T-helper 17 cell (primary cell): ENCODE data around the gene GLS. TPM values are rescaled to one million over a fixed set of nuclear protein-coding genes. Genes with fewer than 3 reads are reported as not detected.
"Not testable (repeated sequence)": the region's sequence is repeated elsewhere in the genome, so short reads cannot be mapped to it uniquely, and the experiment has no call there.

Source experiments
- ATAC-seq: fragments of 150-1000 bp; cut with Tn5 transposase; 2 replicates; pipeline ENCODE4 v1.10.0; 2021; ENCODE audit warnings: mild to moderate bottlenecking, moderate library complexity
- DNase-seq, 3 donors: peaks; one replicate each; pipeline versions ENCODE4 v3.0.0 to v3.0.0-alpha.2; 2020 to 2021
- H3K9me3 ChIP-seq: one replicate; pipeline ENCODE4 v1.7.0; 2013; ENCODE audit warnings: low read length, mild to moderate bottlenecking; ENCODE audit not compliant: control insufficient read depth, poor library complexity, severe bottlenecking
- H3K27ac Mint-ChIP-seq: one replicate; pipeline ENCODE4 v1.8.0; 2022; ENCODE audit warnings: mild to moderate bottlenecking, moderate library complexity, mixed read lengths
- H3K27me3 Mint-ChIP-seq: one replicate; pipeline ENCODE4 v1.8.0; 2022; ENCODE audit warnings: mixed read lengths
- H3K36me3 Mint-ChIP-seq: one replicate; pipeline ENCODE4 v1.8.0; 2022; ENCODE audit warnings: low read depth, mixed read lengths
- H3K4me1 Mint-ChIP-seq: one replicate; pipeline ENCODE4 v1.8.0; 2022; ENCODE audit warnings: mild to moderate bottlenecking, mixed read lengths
- H3K4me3 Mint-ChIP-seq: one replicate; pipeline ENCODE4 v1.8.0; 2022; ENCODE audit warnings: mild to moderate bottlenecking, moderate library complexity, mixed read lengths
- total RNA-seq, 4 donors: library from RNA in 2 of 4; stranded (reverse) in 2 of 4; gene quantifications; one replicate each; pipeline ENCODE4 v1.2.3 and lab custom pipeline; 2022 to 2026

GLS gene
- total RNA-seq, 2 donors from 2014 or later: 264 to 292 TPM

GRCh38 chr2:190844700-190845401 lies 35.8 kb upstream of the GLS start:
- no peaks in the 10 kb centered on the region for H3K27me3 Mint-ChIP-seq
- no peaks in the 10 kb centered on the region for H3K9me3 ChIP-seq
- no peak overlapping the region for H3K4me3 Mint-ChIP-seq
- peaks cover 2% of the 10 kb centered on the region for H3K36me3 Mint-ChIP-seq
- ATAC-seq (no peak), DNase-seq (no peak)
- H3K4me1 Mint-ChIP-seq: no peaks in the 10 kb centered on the region
- no peak overlapping the region for H3K27ac Mint-ChIP-seq

GRCh38 chr2:190846746-190847145 lies 33.9 kb upstream of the GLS start:
- ATAC-seq: no peak
- DNase-seq: no peak
- H3K9me3 ChIP-seq: no peaks in the 10 kb centered on the region
- no peaks in the 10 kb centered on the region for H3K27me3 Mint-ChIP-seq
- H3K4me3 Mint-ChIP-seq: no peak overlapping the region
- H3K4me1 Mint-ChIP-seq: no peaks in the 10 kb centered on the region
- no peak overlapping the region for H3K27ac Mint-ChIP-seq
- H3K36me3 Mint-ChIP-seq: peaks cover 2% of the 10 kb centered on the region

- H3K36me3 Mint-ChIP-seq: no peaks in the 10 kb centered on the region
- no peaks in the 10 kb centered on the region for H3K27me3 Mint-ChIP-seq
- H3K4me1 Mint-ChIP-seq: no peaks in the 10 kb centered on the region
- no peaks in the 10 kb centered on the region for H3K9me3 ChIP-seq
- no peak overlapping the region for H3K27ac Mint-ChIP-seq
- DNase-seq (no peak), ATAC-seq (no peak)
- H3K4me3 Mint-ChIP-seq: no peak overlapping the region
Observed at GRCh38 chr2:190847504-190848081, 33.0 kb upstream of the GLS start.

- Mint-ChIP-seq H3K4me1 (no peaks in the 10 kb centered on the region), H3K27ac (peak overlapping the region; percentile 6), H3K4me3 (no peak overlapping the region), H3K27me3 (no peaks in the 10 kb centered on the region), H3K36me3 (no peaks in the 10 kb centered on the region)
- DNase-seq (no peak), ATAC-seq (no peak)
- H3K9me3 ChIP-seq: no peaks in the 10 kb centered on the region
Observed at GRCh38 chr2:190849774-190850173, 30.8 kb upstream of the GLS start.

- H3K27ac Mint-ChIP-seq, H3K27me3 Mint-ChIP-seq, ATAC-seq, DNase-seq, H3K9me3 ChIP-seq, H3K36me3 Mint-ChIP-seq, H3K4me3 Mint-ChIP-seq, H3K4me1 Mint-ChIP-seq: not testable (repeated sequence)
Observed at GRCh38 chr2:190853022-190853421, 27.6 kb upstream of the GLS start.

- Mint-ChIP-seq H3K36me3 (no peaks in the 10 kb centered on the region), H3K27me3 (no peaks in the 10 kb centered on the region), H3K27ac (no peak overlapping the region), H3K4me1 (no peaks in the 10 kb centered on the region), H3K4me3 (no peak overlapping the region)
- ATAC-seq (no peak), DNase-seq (no peak)
- H3K9me3 ChIP-seq: no peaks in the 10 kb centered on the region
Observed at GRCh38 chr2:190853531-190854383, 26.9 kb upstream of the GLS start.

- H3K27ac Mint-ChIP-seq: no peak overlapping the region
- H3K4me1 Mint-ChIP-seq: no peaks in the 10 kb centered on the region
- no peak overlapping the region for H3K4me3 Mint-ChIP-seq
- H3K36me3 Mint-ChIP-seq: no peaks in the 10 kb centered on the region
- DNase-seq (no peak), ATAC-seq (no peak)
- H3K27me3 Mint-ChIP-seq: no peaks in the 10 kb centered on the region
- H3K9me3 ChIP-seq: no peaks in the 10 kb centered on the region
Observed at GRCh38 chr2:190854726-190855125, 25.9 kb upstream of the GLS start.

- ATAC-seq (no peak), DNase-seq (no peak)
- H3K27me3 Mint-ChIP-seq: no peaks in the 10 kb centered on the region
- peaks cover under 1% of the 10 kb centered on the region for H3K36me3 Mint-ChIP-seq
- H3K4me1 Mint-ChIP-seq: no peaks in the 10 kb centered on the region
- no peak overlapping the region for H3K4me3 Mint-ChIP-seq
- H3K9me3 ChIP-seq: no peaks in the 10 kb centered on the region
- H3K27ac Mint-ChIP-seq: no peak overlapping the region
Observed at GRCh38 chr2:190855245-190855644, 25.4 kb upstream of the GLS start.

GRCh38 chr2:190856985-190857384 lies 23.6 kb upstream of the GLS start:
- DNase-seq: no peak
- Mint-ChIP-seq H3K27ac (no peak overlapping the region), H3K4me3 (no peak overlapping the region), H3K27me3 (no peaks in the 10 kb centered on the region), H3K36me3 (peaks cover 4% of the 10 kb centered on the region), H3K4me1 (no peaks in the 10 kb centered on the region)
- no peaks in the 10 kb centered on the region for H3K9me3 ChIP-seq
- no peak for ATAC-seq

- Mint-ChIP-seq H3K27me3 (no peaks in the 10 kb centered on the region), H3K4me3 (no peak overlapping the region), H3K4me1 (peaks cover 10% of the 10 kb centered on the region), H3K36me3 (peaks cover 4% of the 10 kb centered on the region), H3K27ac (no peak overlapping the region)
- DNase-seq (no peak), ATAC-seq (no peak)
- H3K9me3 ChIP-seq: no peaks in the 10 kb centered on the region
Observed at GRCh38 chr2:190858817-190859216, 21.8 kb upstream of the GLS start.

- ATAC-seq (no peak), DNase-seq (no peak)
- no peaks in the 10 kb centered on the region for H3K9me3 ChIP-seq
- H3K36me3 Mint-ChIP-seq: peaks cover 4% of the 10 kb centered on the region
- H3K4me1 Mint-ChIP-seq: peaks cover 12% of the 10 kb centered on the region
- no peaks in the 10 kb centered on the region for H3K27me3 Mint-ChIP-seq
- no peak overlapping the region for H3K27ac Mint-ChIP-seq
- H3K4me3 Mint-ChIP-seq: no peak overlapping the region
Observed at GRCh38 chr2:190859347-190860297, 21.0 kb upstream of the GLS start.

- H3K9me3 ChIP-seq: no peaks in the 10 kb centered on the region
- Mint-ChIP-seq H3K27ac (no peak overlapping the region), H3K27me3 (no peaks in the 10 kb centered on the region), H3K4me1 (peaks cover 14% of the 10 kb centered on the region), H3K36me3 (peaks cover 13% of the 10 kb centered on the region), H3K4me3 (no peak overlapping the region)
- ATAC-seq (no peak), DNase-seq (no peak)
Observed at GRCh38 chr2:190860985-190861680, 19.5 kb upstream of the GLS start.
